Stimulated activated CD4-positive, alpha-beta T cell treated with anti-CD3 and anti-CD28 coated beads, TNF-alpha, amount 100 ng/mL, for 4 hours (primary cell): ENCODE measurements around the gene POLD4.
A peak's percentile ranks its signal among the peaks of the same experiment; 100 is the strongest.

Source experiments
- DNase-seq, 3 experiments: peaks; one replicate each; pipeline ENCODE4 v3.0.0-alpha.2; 2020; ENCODE audit warnings: low read depth in 3 of 3

Gene POLD4

DNA sequence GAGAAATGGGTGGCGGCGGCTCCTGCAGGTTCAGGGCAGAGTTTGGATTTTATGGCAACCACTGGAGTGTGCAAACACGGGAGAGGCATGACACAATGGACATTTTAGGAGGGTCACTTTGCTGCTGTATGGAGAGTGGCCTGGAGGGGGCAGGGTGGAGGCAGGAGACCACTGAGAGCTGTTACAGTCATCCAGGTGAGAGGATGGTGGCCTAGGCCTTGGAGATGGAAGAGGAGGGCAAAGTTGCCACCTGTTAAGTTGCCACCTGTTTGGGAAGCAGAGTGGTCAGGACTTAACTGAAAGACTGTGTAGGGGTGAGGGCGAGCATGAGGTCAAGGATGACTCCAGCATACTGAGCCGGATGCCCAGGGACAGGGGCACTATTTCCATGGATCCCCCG, 36.1 kb upstream of the POLD4 start:
- peak in 1 of 3 experiments; percentile 41 for DNase-seq

DNA sequence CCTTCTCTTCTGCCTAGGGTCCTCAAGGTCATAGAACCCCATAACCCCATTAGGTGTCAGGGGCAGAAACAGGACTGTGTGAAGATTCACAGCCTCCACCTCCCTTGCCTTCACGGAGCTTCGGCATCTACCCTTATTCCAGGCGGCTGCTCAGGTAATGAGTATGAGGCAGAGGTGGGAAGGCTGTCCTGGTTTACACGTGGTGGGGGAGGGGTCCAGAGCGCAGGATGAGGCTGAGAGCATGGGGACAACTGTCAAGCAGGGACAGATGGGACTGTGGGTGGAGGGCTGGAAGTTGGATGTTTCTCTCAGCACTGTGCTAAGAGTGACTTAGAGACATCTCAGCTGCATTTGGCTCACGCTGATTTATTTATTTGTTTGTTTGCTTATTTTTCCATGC, 34.2 kb upstream of the POLD4 start:
- DNase-seq, result no peak

DNA sequence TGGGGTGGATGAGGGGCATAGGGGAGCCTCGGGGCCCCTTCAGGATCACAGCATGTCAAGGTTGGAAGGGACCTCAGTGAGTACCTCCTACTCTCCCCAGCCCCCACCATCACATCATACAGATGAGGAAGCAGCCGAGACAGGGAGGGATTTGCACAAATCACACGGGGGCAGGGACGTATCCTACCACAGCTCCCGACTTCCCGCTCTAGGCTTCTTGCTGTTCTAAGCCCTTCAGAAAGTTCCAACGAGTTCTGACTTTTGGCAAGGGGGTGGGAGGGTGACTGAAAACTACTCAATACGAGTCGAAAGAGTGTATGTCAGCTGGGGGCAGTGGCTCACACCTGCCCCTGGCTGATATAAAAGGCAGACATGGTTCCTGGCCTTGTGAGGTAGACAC, 33.7 kb upstream of the POLD4 start:
- no peak for DNase-seq

DNA sequence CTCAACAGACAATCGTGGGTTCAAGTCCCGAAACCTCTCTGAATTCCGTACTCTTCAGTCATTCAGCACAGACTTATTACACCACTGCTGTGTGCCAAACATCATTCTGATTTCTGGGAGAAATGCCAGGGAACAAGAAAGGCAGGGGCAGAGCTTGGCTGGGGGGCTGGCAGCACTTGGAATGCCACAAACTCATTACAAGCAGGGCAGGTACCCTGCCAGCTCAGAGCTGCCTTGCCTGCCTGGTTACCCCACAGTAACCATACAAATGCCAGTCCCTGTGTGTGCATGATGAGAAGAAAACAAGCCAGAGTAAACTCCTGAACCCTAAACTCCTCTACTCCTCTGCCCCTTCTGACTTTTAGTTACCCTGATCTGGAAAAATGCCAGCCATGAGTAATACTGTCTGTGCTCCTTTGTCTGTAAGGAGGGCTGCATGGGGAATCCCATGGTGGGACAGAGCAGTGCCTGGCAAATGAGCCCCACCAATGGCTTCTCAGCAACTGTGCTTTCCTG, 31.6 kb upstream of the POLD4 start:
- DNase-seq, result no peak

DNA sequence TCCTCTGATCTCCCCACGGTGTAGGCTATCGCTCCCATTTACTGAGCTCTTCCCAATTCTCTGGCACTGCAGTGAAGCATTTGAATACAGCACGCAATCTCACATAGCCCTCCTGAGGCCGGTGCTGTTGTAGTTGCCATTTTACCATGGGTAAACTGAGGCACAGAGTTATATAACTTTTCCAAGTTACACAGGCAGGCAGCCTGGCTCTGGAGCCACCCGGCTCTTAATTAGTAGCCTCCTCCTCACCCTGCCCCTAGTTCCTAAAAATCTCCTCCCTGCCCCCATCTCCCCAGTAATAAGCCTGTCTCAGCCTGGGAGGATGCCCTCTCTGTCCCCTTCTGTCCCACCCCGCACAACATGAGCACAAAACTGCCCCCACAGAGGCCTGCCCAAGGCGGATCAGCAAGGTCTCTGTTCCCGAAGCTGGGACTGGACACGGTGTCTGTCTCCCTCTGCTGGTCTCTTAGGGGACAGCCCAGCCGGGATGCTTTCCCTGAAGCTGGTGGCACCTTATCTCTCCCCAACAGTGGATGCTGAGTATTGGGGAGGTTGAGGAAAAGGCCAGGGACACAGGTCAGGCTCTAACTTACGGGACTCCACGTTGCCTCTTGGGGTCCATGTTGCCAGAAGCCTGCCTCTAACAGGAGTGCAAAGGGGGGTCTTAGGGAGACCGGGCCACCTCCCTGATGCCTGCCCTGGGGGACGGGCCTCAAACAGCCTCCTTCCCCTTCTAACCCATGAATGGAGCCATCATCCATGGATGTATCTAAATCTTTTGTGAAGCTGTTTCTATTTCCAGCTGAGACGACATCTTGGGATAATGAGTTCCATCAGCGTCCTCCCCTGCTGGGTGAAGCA, 29.2 kb upstream of the POLD4 start:
- peak in 2 of 3 experiments; percentile 70 to 74 for DNase-seq

DNA sequence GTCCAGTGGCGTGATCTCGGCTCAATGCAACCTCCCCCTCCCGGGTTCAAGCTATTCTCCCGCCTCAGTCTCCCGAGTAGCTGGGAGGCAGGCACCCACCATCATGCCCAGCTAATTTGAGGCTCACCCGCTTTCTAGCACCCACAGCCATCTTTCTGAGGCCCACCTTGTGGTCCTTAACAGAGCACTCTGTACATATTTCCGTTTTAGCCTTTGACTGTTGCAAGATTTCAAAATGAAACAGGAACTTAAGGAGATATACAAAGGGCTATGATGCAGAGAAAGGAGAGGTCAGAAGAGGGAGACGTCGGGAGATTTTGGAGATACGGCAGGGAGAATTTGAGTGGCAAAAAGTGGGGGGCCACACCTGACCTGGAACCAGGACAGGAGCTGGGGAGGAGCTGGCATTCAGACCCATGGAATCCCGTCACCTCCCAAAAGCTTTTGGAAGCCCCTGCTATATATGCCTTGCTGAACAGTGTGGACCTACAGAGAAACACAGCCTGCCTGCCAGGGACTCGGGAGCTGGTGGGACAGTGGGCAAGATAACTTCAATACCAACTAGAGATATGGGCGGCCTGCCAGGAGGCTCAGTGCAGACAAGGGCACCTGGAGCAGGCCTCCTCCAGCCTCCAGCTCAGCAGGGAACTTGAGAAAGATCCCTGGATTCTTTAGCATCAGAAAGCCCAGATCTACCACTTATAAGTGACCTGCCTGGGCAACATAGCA, 28.1 kb upstream of the POLD4 start:
- no peak for DNase-seq

DNA sequence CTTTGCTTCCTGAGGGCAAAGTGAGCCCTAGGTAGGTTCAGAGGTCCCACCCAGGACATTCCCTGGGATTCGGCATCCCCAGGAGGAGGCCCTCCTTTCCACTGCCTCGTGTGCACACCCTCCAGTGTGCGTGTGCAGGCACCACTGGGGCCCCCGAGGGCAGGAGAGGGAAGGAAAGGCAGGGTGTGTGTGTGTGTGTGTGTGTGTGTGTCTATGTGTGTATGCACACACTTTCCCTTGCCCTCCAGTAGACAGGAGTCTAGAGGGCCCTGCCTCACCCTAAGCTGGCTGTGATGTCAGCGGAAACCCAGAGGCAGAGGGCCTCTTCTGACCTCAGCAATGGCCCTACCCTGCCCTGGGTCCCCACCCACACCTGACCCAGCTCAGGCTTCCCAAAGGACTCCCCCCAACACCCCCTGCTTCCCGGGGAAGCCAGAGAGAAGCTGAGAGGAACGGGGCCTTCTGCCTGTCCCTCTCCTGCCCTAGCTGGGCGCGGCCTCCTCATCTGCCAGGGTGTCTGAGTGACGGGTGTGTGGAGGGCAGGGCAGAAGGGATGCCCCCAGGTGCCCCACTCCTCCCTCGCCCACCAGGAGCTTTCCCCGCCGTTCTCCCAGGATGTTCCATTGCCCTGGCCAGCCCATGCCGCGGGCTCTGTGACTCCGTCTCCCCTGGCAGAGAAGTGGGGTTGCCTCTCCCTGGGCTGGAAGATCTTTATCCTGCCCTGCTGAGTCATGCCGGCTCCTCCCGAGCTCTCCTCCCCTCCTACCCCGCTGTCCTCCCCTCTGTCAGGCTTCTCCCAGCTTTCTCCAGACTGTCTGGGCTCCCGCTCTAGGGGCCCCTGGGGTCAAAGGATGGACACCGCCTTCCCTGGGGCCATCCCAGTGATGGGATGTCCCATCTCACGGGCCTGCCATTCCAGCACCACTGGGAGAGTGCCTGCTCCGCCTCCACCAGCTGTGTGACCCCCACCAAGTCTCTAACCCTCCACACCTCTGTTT, 26.0 kb upstream of the POLD4 start:
- no peak for DNase-seq

DNA sequence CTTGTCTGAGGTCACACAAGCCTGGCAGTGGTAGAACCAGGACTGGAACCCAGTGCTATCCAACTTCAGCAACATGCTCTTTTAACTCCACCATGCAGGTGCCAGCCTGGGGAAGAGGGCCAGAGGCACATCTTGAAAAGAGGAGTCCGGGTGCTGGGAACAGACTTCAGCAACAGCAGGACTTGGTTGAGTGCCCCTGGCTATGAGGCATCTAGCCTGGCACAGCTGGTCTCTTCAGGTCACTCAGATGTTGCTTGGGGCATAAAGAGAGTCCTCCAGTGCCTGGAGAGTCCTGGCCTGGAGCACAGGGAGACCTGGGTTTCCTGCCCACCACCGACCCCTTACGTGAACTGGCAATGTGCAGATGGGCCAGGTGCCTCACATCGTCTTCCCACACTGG, 25.2 kb upstream of the POLD4 start:
- no peak for DNase-seq

DNA sequence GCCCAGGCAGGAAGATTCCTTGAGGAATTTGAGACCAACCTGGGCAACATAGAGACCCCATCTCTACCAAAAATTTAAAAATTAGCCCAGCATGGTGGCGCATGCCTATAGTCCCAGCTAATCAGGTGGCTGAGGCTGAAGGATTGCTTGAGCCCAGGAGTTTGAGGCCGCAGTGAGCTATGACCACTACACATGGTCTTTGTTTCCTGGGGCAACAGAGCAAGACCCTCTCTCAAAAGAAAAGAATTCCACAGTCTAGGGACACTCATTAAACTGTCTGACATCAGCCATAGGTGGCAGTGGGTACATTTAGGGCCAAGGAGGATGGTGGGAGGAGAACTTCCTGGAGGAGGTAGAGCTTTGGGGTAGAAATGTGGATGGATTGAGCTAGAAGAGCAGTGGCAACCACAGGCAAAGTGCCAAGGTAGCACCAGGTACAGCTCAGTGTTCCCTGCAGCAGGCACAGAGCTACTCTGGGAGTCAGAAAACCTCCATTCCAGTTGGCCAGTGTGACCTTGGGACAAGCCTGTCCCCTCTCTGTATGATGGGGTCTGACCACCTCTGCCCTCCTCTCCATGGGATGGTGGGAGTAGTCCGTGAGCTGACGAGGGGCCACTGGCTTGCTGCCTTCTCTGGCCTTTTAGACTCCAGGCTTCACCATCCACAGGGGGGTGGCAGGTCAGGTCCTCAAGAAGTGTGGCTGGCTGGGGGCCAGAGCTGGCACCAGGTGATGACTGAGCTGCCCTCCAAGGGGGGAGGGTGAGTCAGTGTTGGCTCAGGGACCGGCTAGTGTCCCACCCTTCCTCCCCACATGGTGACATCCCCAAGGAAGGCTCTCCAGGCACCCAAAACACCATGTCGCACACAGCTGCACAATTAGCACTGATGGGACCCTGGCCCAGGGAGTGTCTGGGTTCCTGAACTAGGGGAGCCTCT, 23.8 kb upstream of the POLD4 start:
- no peak for DNase-seq

DNA sequence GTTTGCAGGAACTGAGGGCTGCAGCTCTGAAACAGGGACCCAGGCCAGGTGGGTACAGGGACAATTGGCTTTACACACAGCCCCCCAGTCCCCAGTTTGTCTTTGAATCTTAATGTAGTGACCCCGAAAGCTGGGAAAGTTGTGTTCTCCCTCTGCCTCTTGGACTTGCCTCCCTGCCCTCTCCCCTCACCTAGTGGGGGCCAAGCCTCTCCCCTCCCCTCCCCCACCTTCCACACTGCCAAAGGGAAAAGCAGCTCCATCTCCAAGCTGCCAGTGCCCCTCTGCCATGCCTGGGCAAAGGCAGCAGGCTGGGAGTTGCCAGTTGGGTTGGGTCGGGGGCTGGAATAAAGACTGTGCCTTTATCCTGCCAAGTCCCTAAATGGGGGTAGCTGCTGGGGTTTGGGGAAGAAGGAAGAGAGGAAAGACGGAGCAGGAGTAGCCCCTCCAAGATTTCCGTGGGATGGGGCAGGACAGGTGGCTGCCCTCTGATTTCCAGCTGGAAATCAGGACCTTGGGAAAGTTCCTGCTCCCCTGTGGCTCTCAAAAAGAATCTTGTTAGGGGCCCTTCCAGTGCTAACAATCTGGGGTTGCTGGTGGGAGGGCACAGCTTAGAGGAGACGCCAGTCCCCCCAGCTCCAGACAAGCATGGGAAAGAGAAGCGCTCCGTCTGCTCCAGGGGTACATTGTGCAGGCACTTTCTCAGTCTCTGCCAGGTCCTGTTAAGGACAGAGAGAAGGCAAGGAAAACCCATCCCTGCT, 22.9 kb upstream of the POLD4 start:
- no peak for DNase-seq

DNA sequence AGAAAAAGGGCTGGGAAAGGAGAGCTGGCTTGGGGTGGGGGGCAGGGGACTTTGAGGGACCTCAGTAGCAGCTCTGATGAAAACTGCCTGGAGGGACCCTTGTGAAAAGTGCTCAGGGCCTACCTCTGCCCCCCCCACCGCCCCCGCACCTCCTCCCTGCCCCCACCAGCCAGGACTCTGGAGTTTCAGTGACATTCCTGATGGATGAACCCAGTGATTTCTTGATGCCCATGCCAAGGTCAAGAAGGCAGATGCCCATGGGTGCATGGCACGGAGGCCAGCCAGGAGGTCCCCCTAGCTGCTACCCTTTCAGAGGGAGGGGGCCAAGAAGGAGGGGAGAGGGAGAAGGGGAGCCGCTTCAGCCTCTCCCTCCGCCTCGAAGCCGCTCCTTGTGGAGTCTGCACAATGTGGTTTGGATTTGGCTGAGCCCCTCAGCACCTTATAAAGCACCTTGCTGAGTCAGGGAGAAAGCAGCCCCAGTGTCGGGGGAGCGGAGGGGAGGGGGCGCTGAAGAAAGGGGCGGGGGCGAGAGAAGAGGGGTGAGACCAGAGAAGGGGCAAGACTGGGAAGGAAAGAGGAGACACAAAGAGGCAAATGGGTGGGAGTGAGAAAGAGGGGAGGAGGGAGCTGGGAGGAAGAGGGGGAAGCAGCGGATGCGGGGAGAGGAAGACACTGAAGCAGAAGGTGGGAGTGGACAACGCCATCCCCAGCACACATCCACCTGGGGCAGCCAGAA, 22.1 kb upstream of the POLD4 start:
- DNase-seq, result no peak

DNA sequence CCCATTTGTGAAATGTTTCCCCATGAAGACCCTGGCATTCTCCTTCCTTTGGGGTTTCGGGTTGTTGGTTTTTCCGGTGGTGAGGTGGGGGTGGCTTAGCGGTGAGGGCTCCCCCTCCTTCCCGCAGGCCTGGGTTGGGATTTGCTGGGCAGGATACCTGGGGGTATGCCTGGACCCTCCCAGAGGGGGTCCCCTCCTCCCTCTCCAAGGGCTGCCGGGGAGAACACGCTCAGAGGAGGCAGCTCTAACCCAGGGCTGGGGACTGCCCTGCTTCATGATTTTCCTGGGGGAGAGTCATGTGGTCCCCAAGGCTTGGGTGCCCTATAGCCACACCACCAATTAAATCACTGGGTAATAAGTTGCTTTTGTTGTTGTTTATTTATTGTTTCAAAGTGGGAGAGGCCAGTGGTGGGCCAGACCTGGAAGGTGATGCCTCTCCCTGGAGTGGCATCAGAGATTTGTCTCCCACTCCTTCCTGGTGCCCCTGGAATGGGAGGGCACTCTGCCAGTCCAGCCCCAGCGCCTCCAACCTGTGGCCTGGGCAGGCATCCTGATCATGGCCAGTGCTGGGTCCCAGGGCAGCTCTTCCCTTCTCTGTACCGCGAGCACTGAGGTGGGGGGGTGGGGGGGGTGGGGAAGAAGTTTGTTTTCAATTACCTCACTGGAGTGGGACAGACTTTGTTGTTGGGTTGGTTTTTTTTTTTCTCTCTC, 21.4 kb upstream of the POLD4 start:
- DNase-seq, result no peak

DNA sequence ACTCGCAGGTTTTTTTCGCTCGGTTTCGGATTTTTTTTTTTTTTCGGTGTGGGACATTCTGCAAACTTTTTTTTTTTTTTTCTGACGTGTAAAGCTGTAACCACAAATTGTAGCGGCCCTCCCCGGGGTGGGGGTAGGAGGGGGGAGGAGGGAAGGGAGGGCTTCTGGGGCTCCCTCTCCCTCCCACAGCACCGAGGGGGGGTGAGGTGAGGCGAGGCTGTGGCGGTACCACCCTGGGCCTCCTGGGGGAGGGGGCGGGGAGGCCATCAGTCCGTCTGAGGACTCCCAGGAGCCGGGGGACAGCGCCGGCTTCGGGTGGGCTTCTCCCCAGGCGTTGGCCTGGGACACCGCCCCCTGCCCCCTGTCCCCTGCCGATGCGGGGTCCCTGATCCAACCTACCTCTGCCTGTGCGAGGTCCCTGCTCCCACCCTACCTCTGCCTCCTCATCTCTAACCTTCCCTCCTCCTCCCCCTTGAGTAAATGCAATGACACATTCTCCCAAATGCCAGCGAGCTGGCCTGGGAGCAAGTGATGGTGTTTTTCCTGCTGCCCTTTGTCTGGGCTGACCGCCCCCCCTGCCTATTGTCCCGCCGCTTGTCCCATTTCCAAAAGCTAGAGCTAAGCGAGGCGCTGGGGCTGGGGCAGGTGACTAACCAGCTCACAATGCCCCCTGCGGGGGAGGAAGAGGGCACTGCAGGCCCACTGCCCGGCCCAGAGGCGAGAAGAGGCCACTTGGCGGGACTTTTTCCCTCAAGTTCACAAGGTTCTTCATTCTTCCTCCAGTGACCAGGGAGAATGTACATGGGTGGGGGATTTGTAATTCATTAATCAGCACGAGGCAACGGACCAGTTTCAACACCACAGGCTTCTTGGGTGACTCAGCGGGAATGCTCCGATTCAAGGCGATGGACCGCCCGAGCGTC, 20.6 kb upstream of the POLD4 start:
- peak in 2 of 3 experiments; percentile 52 to 62 for DNase-seq

DNA sequence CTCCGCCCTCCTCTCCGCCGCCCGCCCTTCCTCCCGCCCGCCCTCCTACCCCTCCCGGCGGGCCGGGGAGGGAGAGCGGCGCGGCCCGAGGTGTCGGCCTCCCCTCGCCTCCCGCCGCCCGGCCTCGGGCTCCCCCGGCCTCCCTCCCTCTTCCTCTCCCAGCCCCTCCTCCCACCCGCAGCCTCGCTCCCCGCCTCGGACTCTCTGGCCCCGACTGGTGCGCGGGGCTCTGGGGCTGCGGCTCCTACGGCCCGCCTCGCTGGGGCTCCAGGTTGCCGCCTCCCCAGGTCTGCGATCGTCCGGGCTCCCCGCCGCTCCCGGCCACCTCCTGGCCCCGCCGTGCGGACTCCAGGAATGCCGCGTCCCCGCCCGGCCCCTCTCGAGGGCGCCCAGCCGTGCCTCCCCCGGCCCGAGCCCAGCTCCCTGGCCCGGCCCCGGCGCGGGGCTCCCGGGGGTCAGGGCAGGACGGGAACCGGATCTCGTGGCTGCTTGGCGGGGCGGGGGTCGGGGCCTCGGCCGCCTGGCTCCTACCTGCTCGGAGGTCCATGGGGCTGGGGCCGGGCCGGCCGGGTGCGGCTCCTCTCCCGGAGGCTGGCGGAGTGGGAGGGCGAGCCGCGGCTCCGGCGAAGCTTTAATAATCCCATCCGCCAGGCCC, 19.8 kb upstream of the POLD4 start, which contains the start of gene CLCF1:
Gene CLCF1 (minus strand): TSS at position 606 of the 655 bp plus-strand sequence. CDS start 59 bp downstream, at position 547.
- DNase-seq, result no peak

DNA sequence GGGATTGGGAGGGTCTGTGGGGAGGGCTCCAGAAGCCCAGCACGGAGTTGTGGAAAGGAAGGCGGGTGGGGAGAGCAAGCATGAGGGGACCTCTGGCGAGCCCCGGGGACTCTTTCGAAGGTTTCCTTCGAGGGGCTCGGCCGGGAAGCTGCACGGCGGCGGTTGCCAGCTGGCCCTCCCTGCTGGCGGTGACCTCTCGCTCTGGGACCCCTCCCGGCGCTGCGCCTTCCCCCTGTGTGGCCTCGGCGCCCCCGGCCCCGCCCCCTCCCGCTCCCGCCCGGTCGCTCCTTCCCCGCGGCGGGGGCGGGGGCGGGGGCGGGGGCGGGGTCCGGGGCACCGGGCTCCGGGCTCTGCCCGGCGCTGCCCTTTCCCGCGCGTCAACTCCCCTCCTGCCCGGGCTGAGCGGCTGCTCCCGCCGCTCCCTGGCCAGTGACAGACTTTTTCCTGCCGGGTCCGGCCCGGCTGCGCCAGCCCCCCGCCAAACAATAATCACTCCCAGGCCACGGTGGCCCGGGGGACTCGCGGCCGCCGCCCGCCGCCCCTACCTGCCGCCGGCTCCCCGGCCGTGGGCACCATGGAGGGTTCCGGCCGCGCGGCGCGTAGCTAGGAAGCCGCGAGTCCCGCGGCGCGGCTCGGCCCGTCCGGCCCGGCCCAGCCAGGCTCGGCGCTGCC, 19.1 kb upstream of the POLD4 start:
- no peak for DNase-seq

DNA sequence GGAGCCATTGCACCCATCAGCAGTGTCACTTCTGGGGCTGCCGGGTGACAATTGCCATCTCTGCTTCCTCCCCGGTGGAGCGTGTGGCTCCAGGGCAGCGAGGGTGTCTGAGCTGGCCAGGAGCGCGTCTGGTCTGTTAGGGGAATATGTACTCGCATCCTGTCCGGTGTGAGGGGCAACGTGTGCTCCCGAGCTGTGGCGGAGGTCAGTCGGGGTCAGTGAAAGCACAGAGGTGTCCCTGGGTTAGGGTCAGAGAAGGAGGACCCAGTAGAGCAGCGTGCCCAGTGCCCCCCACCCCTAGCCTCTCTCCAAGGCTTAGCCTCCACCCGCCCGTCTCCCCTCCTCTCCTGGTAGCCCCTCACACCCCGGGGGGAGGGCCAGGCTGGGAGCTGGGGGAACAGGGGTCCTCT, 18.6 kb upstream of the POLD4 start:
- DNase-seq, result no peak
